ENCODE measurements around the gene MCRIP2. TPM values are rescaled to one million over a fixed set of nuclear protein-coding genes. Genes with fewer than 3 reads are reported as not detected.

The MCRIP2 gene
- total and polyA plus RNA-seq, 9 of the 15 experiments (the other 6 are each of a cell fraction or from before 2014, with no cell fraction given), result 0.80 to 120 (median 35.2) TPM

- no peak for TF ChIP-seq AFF4 (CRISPR knock-in tag; IDR thresholded peaks at IDR 0.05)
- no peak for TF ChIP-seq THRB (CRISPR knock-in tag; conservative IDR thresholded peaks at IDR 0.05)
- no peak for TF ChIP-seq ATF6 (CRISPR knock-in tag; IDR thresholded peaks at IDR 0.05)
- TF ChIP-seq ZBTB40 (IDR thresholded peaks at IDR 0.05), result no peak
- no peak for TF ChIP-seq ZBTB40 (CRISPR knock-in tag; IDR thresholded peaks at IDR 0.05)
- peak; percentile 26 for TF ChIP-seq NFIC (IDR thresholded peaks at IDR 0.05)
- 0 out of 2 replicates have a peak, but pooled peaks have one; percentile 17 for TF ChIP-seq BCOR (IDR thresholded peaks at IDR 0.05)
- no peak for TF ChIP-seq HCFC1 (IDR thresholded peaks at IDR 0.05; ENCODE audit: low read depth, low read length)
- no peak for TF ChIP-seq HDAC8 (tag; IDR thresholded peaks at IDR 0.05)
- TF ChIP-seq KLF10 (CRISPR knock-in tag; IDR thresholded peaks at IDR 0.05), result no peak
Measured at GRCh38 chr16:626787-627453, 14.7 kb upstream of the MCRIP2 start (continued).
